CD4-positive, CD25-positive, alpha-beta regulatory T cell (primary cell): ENCODE measurements around the gene SELENOO. TPM values are rescaled to one million over a fixed set of nuclear protein-coding genes. Genes with fewer than 3 reads are reported as not detected.
A peak's percentile ranks its signal among the peaks of the same experiment; 100 is the strongest.

Experiments used
- ATAC-seq, 2 donors: fragments of 150-1000 bp; cut with Tn5 transposase; one replicate each; pipeline ENCODE4 v1.10.0; 2021; ENCODE audit warnings: low read depth in 2 of 2, moderate number of reproducible peaks in 2 of 2, moderate library complexity in 1 of 2
- DNase-seq, 3 donors: peaks; one replicate each; pipeline versions ENCODE4 v3.0.0 to v3.0.0-alpha.2; 2012 to 2022; ENCODE audit warnings: mixed read lengths in 1 of 3
- H3K27ac ChIP-seq: one replicate; pipeline ENCODE4 v1.7.0; 2013; ENCODE audit warnings: mild to moderate bottlenecking, low read length; ENCODE audit not compliant: insufficient read depth, poor library complexity, severe bottlenecking
- H3K27me3 ChIP-seq: one replicate; pipeline ENCODE4 v1.7.0; 2013; ENCODE audit warnings: low read length; ENCODE audit not compliant: control insufficient read depth, insufficient read depth
- H3K36me3 ChIP-seq: one replicate; pipeline ENCODE4 v1.7.0; 2013; ENCODE audit warnings: mild to moderate bottlenecking, low read length, moderate library complexity; ENCODE audit not compliant: control insufficient read depth, insufficient read depth
- H3K4me1 ChIP-seq: 2 replicates; pipeline ENCODE4 v1.7.0; 2013; ENCODE audit warnings: mild to moderate bottlenecking, low read length; ENCODE audit not compliant: insufficient read depth, control insufficient read depth, poor library complexity, severe bottlenecking
- H3K4me3 ChIP-seq: one replicate; pipeline ENCODE4 v1.7.0; 2013; ENCODE audit warnings: low read depth, mild to moderate bottlenecking, low read length, moderate library complexity
- H3K9me3 ChIP-seq, 2 experiments: 1 replicate in 1 of 2; 2 replicates in 1 of 2; pipeline ENCODE4 v1.7.0; 2013; ENCODE audit warnings: low read length in 2 of 2, mild to moderate bottlenecking in 1 of 2, moderate library complexity in 1 of 2; ENCODE audit not compliant: control insufficient read depth in 2 of 2
- H3K27ac Mint-ChIP-seq, 3 donors: one replicate each; pipeline ENCODE4 v1.8.0; 2020 to 2022; ENCODE audit warnings: mild to moderate bottlenecking in 3 of 3, mixed read lengths in 3 of 3, moderate library complexity in 2 of 3
- H3K27me3 Mint-ChIP-seq: one replicate; pipeline ENCODE4 v1.8.0; 2022; ENCODE audit warnings: mild to moderate bottlenecking, mixed read lengths
- H3K36me3 Mint-ChIP-seq: one replicate; pipeline ENCODE4 v1.8.0; 2020; ENCODE audit warnings: mixed read lengths
- H3K4me1 Mint-ChIP-seq, 4 donors: one replicate each; pipeline ENCODE4 v1.8.0; 2020 to 2022; ENCODE audit warnings: mixed read lengths in 4 of 4, mild to moderate bottlenecking in 1 of 4
- H3K4me3 Mint-ChIP-seq, 4 donors: one replicate each; pipeline ENCODE4 v1.8.0; 2020 to 2022; ENCODE audit warnings: mild to moderate bottlenecking in 4 of 4, mixed read lengths in 4 of 4, moderate library complexity in 3 of 4
- H3K9me3 Mint-ChIP-seq, 7 donors: one replicate each; pipeline ENCODE4 v1.8.0; 2020 to 2022; ENCODE audit warnings: mixed read lengths in 7 of 7, mild to moderate bottlenecking in 3 of 7, moderate library complexity in 2 of 7
- polyA plus RNA-seq, 4 donors: library from polyadenylated mRNA; unstranded; fragments of 300-500 nt; fragmentation: Illumina TruSeq; gene quantifications; one replicate each; pipeline ENCODE4 v1.2.3, GENCODE V29; 2021
- total RNA-seq: library from RNA; stranded (reverse); gene quantifications from one replicate; pipeline ENCODE4 v1.2.3, GENCODE V29; 2022

Gene SELENOO
- total and polyA plus RNA-seq, 5 donors from 2014 or later: 1.8 to 31.9 (median 3.5) TPM

DNA sequence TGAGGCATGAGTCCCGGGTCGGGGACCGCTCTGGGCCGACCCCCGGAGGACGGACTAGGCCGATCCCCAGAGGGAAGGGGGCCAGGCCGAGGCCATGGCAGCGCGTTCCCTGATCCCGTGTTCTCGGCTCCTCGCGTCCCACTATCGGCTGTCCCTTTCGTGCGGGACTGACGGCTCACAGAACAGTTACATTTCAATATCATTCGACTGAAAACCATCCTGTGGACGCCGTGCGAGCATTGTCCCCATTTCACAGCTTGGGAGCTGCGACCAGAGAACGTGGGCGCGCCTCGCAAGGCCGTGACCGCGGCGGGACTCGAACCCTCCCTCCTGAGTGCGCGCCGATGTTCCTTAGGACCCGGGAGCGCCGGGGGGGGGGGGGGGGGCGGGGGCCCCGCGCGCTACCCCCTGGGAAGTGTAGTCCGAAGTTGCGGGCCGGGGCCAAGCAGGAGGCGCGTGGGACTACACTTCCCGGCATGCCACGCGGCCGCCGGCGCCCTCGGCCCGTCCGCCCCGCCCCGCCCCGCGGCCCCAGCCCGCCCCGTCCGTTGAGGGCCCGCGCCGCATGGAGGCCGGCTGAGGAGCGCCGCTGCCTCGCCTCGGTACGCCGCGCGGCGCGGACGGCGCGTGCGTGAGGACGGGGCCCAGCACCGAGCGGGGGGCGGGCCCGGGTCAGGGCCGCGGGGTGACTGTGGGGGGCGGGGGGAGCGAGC, 15.3 kb upstream of the SELENOO start, which contains the start of gene TRABD:
Gene TRABD, plus strand, starts transcription at position 539 of the 713 bp plus-strand sequence. CDS start 7,148 bp downstream, outside the sequence.
- peak; percentile 82 to 91 (median 88) for DNase-seq
- H3K27ac Mint-ChIP-seq: peak within 1 kb of the TSS; percentile 89 to 95 (median 92)
- no peaks in the 10 kb centered on the region for H3K9me3 Mint-ChIP-seq
- Histone ChIP-seq H3K27ac (peak within 1 kb of the TSS; percentile 77), H3K9me3 (no peaks in the 10 kb centered on the region), H3K4me1 (peaks cover 45% of the 10 kb centered on the region), H3K4me3 (peak within 1 kb of the TSS; percentile 63), H3K36me3 (no peaks in the 10 kb centered on the region), H3K27me3 (no peaks in the 10 kb centered on the region)
- no peaks in the 10 kb centered on the region for H3K36me3 Mint-ChIP-seq
- ATAC-seq: peak; percentile 85 to 88
- peaks cover 0 to 39% (median 5%) of the 10 kb centered on the region in 4 donors for H3K4me1 Mint-ChIP-seq
- no peaks in the 10 kb centered on the region for H3K27me3 Mint-ChIP-seq
- H3K4me3 Mint-ChIP-seq: peak within 1 kb of the TSS; percentile 94 to 100 (median 96)

DNA sequence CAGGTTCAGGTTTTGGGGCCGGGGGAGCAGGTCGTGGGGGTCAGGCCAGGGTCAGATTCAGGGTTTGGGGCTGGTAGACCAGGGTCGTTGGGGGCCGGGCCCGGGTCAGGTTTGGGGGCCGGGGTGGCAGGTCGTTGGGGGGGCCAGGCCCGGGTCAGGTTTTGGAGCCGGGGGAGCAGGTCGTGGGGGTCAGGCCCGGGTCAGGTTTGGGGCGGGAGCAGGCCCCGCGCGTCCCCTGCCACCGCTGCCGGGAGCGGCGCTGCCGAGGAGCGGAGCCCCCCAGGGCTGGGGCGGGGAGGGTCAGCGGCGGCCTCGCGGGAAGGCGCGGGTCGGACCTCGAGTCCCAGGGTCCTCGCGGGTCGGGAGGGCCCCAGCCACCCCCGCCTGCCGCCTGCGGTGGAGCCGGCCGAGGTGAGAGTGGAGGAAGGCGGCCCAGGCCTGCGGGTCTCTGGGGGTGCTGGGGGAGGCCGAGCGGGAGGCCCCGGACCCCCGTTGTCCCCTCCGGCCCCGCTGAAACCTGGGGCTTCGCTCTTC, 14.6 kb upstream of the SELENOO start:
- H3K4me1 ChIP-seq: peaks cover 51% of the 10 kb centered on the region
- no peaks in the 10 kb centered on the region for H3K27me3 ChIP-seq
- Mint-ChIP-seq H3K36me3 (peaks cover under 1% of the 10 kb centered on the region), H3K4me3 (peak overlapping the region; percentile 94 to 100 (median 96)), H3K9me3 (no peaks in the 10 kb centered on the region), H3K4me1 (peaks cover 0 to 42% (median 7%) of the 10 kb centered on the region in 4 donors), H3K27ac (peak overlapping the region; percentile 89 to 95 (median 92)), H3K27me3 (no peaks in the 10 kb centered on the region)
- DNase-seq (no peak), ATAC-seq (no peak)
- no peaks in the 10 kb centered on the region for H3K9me3 ChIP-seq
- peak overlapping the region; percentile 63 for H3K4me3 ChIP-seq
- peak overlapping the region; percentile 77 for H3K27ac ChIP-seq
- H3K36me3 ChIP-seq: no peaks in the 10 kb centered on the region

DNA sequence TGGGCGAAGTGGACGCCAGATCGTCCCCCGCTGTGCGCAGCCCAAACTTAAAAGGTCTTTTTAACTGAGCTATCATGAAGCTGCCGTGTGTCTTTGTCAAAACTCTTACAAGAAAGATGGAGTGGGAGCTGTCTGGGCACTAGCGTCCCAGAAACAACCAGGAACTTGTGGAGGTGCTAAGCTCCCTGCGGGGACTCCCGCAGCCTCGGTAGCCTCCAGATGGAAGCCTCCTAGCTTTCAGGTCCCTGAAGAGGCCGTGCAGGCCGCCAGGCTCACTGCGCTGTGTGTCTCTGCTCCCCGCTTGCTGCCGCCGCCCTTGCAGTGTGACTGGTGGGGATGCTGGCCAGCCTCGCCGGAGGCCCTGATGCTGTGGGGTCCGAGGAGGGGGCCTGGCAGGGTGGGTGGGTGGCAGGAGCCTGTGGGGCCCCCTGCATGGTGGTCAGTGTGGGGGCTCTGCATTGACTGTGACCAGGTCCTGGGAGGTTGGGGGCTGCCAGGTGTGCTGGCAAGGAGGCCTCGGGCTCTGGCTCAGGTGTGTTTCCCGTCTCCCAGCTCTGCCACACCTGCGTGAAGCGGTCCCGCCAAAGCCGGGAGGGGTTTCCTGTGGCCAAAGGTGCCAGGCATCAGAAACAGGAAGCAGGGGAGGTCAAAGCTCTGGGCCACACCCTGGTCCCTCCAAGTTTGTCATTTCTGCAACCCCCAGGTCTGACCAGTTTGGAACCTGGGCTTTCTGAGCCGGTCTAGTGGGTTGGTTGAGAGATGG, 13.9 kb upstream of the SELENOO start:
- no peaks in the 10 kb centered on the region for H3K27me3 ChIP-seq
- Mint-ChIP-seq H3K36me3 (peaks cover 5% of the 10 kb centered on the region), H3K4me1 (peaks cover 0 to 48% (median 12%) of the 10 kb centered on the region in 4 donors), H3K27me3 (no peaks in the 10 kb centered on the region), H3K9me3 (no peaks in the 10 kb centered on the region), H3K4me3 (peak overlapping the region; percentile 94 to 100 (median 96)), H3K27ac (peak overlapping the region; percentile 92 to 95 (median 95))
- peak overlapping the region; percentile 63 for H3K4me3 ChIP-seq
- ATAC-seq: no peak
- H3K27ac ChIP-seq: peak overlapping the region; percentile 77
- no peaks in the 10 kb centered on the region for H3K9me3 ChIP-seq
- no peaks in the 10 kb centered on the region for H3K36me3 ChIP-seq
- peaks cover 58% of the 10 kb centered on the region for H3K4me1 ChIP-seq
- peak in 1 of 3 donors; percentile 35 for DNase-seq

DNA sequence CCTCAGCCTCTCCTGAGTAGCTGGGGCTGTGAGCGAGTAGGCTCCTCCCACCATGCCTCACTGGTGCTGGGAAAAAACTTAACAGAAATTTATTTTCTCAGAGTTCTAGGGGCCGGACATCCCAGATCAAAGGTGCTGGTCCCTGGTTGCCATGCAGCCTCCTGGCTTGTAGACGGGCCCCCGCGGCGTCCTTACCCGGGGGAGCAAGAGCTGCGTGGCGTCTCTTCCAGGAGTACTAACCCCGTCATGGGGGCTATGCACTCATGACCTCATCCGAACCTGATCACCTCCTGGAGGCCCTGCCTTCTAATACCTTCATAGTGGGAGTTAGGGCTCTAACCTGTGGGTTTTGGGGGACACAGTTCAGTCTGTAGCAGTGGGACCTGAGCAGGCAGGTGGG, 12.5 kb upstream of the SELENOO start:
- no peak for DNase-seq
- H3K27ac ChIP-seq: peak overlapping the region; percentile 97
- H3K4me3 ChIP-seq: no peak overlapping the region
- H3K9me3 Mint-ChIP-seq: no peaks in the 10 kb centered on the region
- no peaks in the 10 kb centered on the region for H3K9me3 ChIP-seq
- H3K4me3 Mint-ChIP-seq: peak overlapping the region; percentile 16 to 100 (median 84)
- peaks cover 72% of the 10 kb centered on the region for H3K4me1 ChIP-seq
- H3K27ac Mint-ChIP-seq: peak overlapping the region; percentile 4 to 99 (median 26)
- peaks cover 4 to 60% (median 17%) of the 10 kb centered on the region in 4 donors for H3K4me1 Mint-ChIP-seq
- H3K27me3 Mint-ChIP-seq: no peaks in the 10 kb centered on the region
- H3K27me3 ChIP-seq: no peaks in the 10 kb centered on the region
- ATAC-seq: no peak
- peaks cover 5% of the 10 kb centered on the region for H3K36me3 Mint-ChIP-seq
- H3K36me3 ChIP-seq: no peaks in the 10 kb centered on the region

DNA sequence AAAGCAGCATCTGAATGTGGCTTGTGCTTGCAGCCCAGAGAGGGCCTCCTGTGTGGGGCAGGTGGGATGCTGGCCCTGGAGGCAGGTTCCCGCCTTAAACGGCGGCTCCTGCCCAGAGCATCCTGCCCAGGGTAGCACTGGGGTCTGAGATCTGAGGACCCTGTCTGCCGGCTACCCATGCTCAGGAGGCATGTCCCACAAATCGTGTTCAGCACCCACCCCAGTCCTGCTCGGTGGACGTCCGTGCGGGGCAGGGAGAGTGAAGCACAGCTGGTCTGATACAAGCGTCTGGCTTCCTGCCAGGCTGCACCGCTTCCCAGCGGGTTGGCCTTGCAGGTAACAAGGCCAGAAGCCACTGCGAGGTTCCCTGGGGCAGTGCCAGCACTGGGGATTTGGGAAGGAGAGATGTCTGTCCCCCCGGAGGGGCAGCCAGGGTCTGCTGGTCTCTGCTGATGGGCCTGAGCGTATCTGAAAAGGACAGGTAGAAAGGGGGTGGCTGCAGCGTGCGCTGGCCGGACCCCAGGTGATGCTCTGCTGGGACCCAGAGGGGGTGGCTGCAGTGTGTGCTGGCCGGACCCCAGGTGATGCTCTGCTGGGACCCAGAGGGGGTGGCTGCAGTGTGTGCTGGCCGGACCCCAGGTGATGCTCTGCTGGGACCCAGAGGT, 11.5 kb upstream of the SELENOO start:
- peak in 1 of 3 donors; percentile 2 for DNase-seq
- H3K4me1 Mint-ChIP-seq: peaks cover 4 to 58% (median 17%) of the 10 kb centered on the region in 4 donors
- H3K36me3 ChIP-seq: peaks cover 2% of the 10 kb centered on the region
- peak overlapping the region; percentile 97 to 99 (median 99) for H3K27ac Mint-ChIP-seq
- peaks cover 5% of the 10 kb centered on the region for H3K36me3 Mint-ChIP-seq
- H3K9me3 ChIP-seq: no peaks in the 10 kb centered on the region
- H3K4me3 ChIP-seq: no peak overlapping the region
- H3K27me3 ChIP-seq: no peaks in the 10 kb centered on the region
- peak overlapping the region; percentile 92 to 95 (median 94) for H3K4me3 Mint-ChIP-seq
- H3K27me3 Mint-ChIP-seq: no peaks in the 10 kb centered on the region
- no peak for ATAC-seq
- H3K9me3 Mint-ChIP-seq: no peaks in the 10 kb centered on the region
- H3K27ac ChIP-seq: peak overlapping the region; percentile 97
- H3K4me1 ChIP-seq: peaks cover 79% of the 10 kb centered on the region

DNA sequence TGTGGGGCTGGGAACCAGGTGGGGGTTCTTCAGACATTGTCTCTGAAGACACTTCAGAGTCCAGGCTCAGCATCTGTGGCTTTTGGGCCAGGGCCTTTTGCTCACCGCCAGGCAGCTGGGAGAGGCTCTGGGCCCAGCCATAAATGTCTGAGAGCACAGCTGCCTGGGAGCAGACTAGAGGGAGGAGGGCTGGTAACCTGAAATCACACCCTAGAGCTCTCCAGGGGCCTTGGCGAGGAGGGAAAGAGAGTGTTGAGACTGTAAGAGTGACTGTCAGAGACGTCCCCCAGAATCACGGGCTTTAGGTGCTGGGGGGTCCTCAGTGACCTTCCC, 11.0 kb upstream of the SELENOO start:
- Histone ChIP-seq H3K36me3 (peaks cover 6% of the 10 kb centered on the region), H3K27ac (peak overlapping the region; percentile 97), H3K4me1 (peaks cover 79% of the 10 kb centered on the region), H3K9me3 (no peaks in the 10 kb centered on the region), H3K27me3 (no peaks in the 10 kb centered on the region), H3K4me3 (peak overlapping the region; percentile 32)
- H3K27me3 Mint-ChIP-seq: no peaks in the 10 kb centered on the region
- H3K27ac Mint-ChIP-seq: peak overlapping the region; percentile 77 to 99 (median 99)
- DNase-seq (no peak), ATAC-seq (no peak)
- H3K9me3 Mint-ChIP-seq: no peaks in the 10 kb centered on the region
- H3K36me3 Mint-ChIP-seq: peaks cover 5% of the 10 kb centered on the region
- peak overlapping the region; percentile 92 to 95 (median 94) for H3K4me3 Mint-ChIP-seq
- H3K4me1 Mint-ChIP-seq: peaks cover 4 to 54% (median 17%) of the 10 kb centered on the region in 4 donors
